Measurements from ENCODE around the gene CHD8. TPM values are rescaled to one million over a fixed set of nuclear protein-coding genes. Genes with fewer than 3 reads are reported as not detected.

The CHD8 gene, protein sequence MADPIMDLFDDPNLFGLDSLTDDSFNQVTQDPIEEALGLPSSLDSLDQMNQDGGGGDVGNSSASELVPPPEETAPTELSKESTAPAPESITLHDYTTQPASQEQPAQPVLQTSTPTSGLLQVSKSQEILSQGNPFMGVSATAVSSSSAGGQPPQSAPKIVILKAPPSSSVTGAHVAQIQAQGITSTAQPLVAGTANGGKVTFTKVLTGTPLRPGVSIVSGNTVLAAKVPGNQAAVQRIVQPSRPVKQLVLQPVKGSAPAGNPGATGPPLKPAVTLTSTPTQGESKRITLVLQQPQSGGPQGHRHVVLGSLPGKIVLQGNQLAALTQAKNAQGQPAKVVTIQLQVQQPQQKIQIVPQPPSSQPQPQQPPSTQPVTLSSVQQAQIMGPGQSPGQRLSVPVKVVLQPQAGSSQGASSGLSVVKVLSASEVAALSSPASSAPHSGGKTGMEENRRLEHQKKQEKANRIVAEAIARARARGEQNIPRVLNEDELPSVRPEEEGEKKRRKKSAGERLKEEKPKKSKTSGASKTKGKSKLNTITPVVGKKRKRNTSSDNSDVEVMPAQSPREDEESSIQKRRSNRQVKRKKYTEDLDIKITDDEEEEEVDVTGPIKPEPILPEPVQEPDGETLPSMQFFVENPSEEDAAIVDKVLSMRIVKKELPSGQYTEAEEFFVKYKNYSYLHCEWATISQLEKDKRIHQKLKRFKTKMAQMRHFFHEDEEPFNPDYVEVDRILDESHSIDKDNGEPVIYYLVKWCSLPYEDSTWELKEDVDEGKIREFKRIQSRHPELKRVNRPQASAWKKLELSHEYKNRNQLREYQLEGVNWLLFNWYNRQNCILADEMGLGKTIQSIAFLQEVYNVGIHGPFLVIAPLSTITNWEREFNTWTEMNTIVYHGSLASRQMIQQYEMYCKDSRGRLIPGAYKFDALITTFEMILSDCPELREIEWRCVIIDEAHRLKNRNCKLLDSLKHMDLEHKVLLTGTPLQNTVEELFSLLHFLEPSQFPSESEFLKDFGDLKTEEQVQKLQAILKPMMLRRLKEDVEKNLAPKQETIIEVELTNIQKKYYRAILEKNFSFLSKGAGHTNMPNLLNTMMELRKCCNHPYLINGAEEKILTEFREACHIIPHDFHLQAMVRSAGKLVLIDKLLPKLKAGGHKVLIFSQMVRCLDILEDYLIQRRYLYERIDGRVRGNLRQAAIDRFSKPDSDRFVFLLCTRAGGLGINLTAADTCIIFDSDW (N-terminal part only)
- total RNA-seq = 100 to 1,000 TPM in 1 of 4 donors, 10 to 100 TPM in 3; 46.2 to 112 (median 78.4) TPM

DNA sequence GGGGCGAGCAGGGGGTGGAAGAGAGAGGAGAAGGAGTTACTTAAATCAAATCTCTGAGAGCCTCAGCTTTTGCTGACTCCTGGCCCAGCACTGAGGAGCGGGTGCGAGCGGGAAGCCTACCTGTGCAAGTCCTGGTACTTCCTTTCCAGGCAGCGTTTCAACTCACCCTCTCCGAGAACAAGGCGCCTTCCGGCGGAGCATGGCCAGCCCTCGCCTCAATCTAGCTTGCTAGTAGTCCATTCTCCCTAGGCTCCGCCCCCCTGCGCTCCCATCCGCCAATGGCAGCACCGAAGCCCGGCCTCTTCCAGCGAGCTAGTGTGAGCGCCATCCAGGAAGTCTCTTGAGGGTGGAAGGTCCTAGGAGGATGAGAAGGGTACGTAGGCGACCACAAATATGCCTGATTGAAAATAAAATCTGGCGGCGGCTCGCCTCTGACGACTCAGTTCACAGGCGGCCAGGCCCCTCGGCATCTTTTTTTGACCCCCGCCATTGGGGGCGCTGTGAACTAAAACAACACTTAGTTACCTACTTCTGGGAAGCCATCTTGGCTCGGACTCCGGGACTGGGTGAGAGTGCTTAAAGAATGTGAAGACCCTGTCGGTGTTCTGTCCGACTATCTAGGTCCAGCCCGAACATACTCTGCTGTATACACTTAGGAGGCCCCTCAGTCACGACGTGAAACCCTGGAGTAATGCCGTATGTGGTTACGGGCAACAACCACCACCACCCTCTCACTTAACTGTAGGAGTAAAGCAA is at the start of gene CHD8:
Gene CHD8 (minus strand): TSS at position 212 of the 756 bp plus-strand sequence. CDS start 24,480 bp downstream, outside the sequence.
- no peaks in the 10 kb centered on the region for H3K27me3 ChIP-seq
- peaks cover 0 to 23% (median 5%) of the 10 kb centered on the region in 4 donors for H3K4me1 ChIP-seq
- peaks cover 0 to 19% (median 0%) of the 10 kb centered on the region in 3 donors for H3K36me3 ChIP-seq
- no peaks in the 10 kb centered on the region for H3K9me3 ChIP-seq
- TF ChIP-seq POLR2A (IDR thresholded peaks at IDR 0.05) = peak; percentile 53 to 82
- TF ChIP-seq, protein P1, sequence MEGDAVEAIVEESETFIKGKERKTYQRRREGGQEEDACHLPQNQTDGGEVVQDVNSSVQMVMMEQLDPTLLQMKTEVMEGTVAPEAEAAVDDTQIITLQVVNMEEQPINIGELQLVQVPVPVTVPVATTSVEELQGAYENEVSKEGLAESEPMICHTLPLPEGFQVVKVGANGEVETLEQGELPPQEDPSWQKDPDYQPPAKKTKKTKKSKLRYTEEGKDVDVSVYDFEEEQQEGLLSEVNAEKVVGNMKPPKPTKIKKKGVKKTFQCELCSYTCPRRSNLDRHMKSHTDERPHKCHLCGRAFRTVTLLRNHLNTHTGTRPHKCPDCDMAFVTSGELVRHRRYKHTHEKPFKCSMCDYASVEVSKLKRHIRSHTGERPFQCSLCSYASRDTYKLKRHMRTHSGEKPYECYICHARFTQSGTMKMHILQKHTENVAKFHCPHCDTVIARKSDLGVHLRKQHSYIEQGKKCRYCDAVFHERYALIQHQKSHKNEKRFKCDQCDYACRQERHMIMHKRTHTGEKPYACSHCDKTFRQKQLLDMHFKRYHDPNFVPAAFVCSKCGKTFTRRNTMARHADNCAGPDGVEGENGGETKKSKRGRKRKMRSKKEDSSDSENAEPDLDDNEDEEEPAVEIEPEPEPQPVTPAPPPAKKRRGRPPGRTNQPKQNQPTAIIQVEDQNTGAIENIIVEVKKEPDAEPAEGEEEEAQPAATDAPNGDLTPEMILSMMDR (IDR thresholded peaks at IDR 0.05) = peak; percentile 36 to 72 (median 56)
- H3K27ac ChIP-seq = peak within 1 kb of the TSS; percentile 85 to 96 (median 94)
- peak within 1 kb of the TSS; percentile 63 to 82 (median 74) for H3K4me3 ChIP-seq
- peak; percentile 99 to 100 (median 99) for DNase-seq

DNA sequence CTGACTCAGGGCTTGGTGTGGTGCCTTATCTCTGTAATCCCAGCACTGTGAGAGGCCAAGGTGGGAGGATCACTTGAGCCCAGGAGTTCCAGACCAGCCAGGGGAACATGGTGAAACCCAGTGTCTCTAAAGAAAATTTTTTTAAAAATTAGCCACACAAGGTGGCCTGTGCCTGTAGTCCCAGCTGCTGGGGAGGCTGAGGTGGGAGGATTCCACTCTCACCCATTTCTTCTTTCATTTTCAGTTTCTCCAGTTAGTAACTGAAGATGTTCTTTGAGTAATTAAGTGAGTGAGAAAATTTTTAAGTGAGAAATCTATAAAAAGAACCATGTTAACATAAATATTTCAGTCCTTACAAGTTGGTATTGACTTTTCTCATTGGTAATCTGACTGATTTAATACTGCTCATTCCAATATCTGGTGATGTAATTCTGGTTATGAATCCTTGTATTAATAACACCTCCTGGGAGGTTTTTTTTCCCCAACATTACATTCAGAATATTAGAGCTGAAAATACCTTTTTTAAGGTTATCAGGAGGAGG is 49.2 kb upstream of the CHD8 start:
- DNase-seq = no peak
- H3K36me3 ChIP-seq = peaks cover 0 to 31% (median 0%) of the 10 kb centered on the region in 3 donors
- no peak overlapping the region for H3K27ac ChIP-seq
- no peak for TF ChIP-seq POLR2A (IDR thresholded peaks at IDR 0.05)
- TF ChIP-seq, protein P1 (IDR thresholded peaks at IDR 0.05) = no peak
- peaks cover 0 to 17% (median 2%) of the 10 kb centered on the region in 4 donors for H3K4me1 ChIP-seq
- no peaks in the 10 kb centered on the region for H3K9me3 ChIP-seq
- no peaks in the 10 kb centered on the region for H3K27me3 ChIP-seq
- no peak overlapping the region for H3K4me3 ChIP-seq

DNA sequence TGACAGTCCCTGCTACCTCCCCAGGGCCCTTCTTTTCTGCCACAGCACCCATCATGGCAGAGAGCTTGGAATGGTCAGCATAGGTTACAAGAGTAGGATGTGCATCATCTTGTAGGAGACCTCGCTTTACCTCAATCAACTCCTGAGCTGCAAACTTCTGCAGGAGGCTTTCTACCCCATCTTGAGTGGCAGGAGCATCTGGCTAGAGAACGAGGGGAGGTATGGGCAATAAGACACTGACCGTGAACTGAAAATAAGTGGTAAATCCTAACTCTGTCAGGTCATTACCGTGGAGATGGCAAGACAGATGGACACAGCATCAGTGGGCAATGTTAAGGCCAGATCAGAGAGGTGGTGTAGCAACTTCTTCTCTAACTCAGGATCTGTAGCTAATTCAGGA is 47.5 kb upstream of the CHD8 start:
- Histone ChIP-seq H3K4me1 (peaks cover 0 to 6% (median 0%) of the 10 kb centered on the region in 4 donors), H3K27me3 (no peaks in the 10 kb centered on the region), H3K9me3 (no peaks in the 10 kb centered on the region), H3K4me3 (no peak overlapping the region), H3K36me3 (peaks cover 0 to 48% (median 0%) of the 10 kb centered on the region in 3 donors), H3K27ac (no peak overlapping the region)
- DNase-seq = no peak
- no peak for TF ChIP-seq POLR2A (IDR thresholded peaks at IDR 0.05)
- TF ChIP-seq, protein P1 (IDR thresholded peaks at IDR 0.05) = no peak

DNA sequence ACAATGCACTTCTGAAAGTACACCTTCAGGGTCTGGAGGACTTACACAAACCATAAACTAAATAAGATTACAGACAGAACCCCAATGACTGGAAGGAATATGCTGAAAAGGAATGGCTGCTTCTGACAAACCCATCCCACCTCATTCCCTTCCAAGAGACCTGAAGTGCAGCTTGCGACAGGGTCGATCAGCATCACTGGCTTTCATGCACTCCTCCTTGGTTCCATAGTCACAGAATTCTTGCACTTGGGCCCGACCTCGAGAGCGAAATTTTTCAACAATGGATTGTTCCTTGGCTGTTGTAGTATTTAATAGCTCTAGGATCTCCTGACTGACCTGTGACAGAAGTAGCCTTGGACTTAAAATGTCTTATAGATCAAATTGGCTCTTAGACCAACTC is 45.6 kb upstream of the CHD8 start:
- H3K4me1 ChIP-seq = peaks cover 0 to 6% (median 0%) of the 10 kb centered on the region in 4 donors
- no peak for DNase-seq
- peaks cover 0 to 54% (median 0%) of the 10 kb centered on the region in 3 donors for H3K36me3 ChIP-seq
- H3K4me3 ChIP-seq = no peak overlapping the region
- H3K9me3 ChIP-seq = no peaks in the 10 kb centered on the region
- no peak overlapping the region for H3K27ac ChIP-seq
- H3K27me3 ChIP-seq = no peaks in the 10 kb centered on the region
- TF ChIP-seq, protein P1 (IDR thresholded peaks at IDR 0.05) = no peak
- no peak for TF ChIP-seq POLR2A (IDR thresholded peaks at IDR 0.05)

Measured in Peyer's patch (tissue), 4 donors.